ENCODE results near the gene ZNF891. TPM values are rescaled to one million over a fixed set of nuclear protein-coding genes. Genes with fewer than 3 reads are reported as not detected.

Gene ZNF891
- total and polyA plus RNA-seq, 2 of the 4 experiments (the other 2 are of a cell fraction), result 0.26 to 0.36 TPM

DNA sequence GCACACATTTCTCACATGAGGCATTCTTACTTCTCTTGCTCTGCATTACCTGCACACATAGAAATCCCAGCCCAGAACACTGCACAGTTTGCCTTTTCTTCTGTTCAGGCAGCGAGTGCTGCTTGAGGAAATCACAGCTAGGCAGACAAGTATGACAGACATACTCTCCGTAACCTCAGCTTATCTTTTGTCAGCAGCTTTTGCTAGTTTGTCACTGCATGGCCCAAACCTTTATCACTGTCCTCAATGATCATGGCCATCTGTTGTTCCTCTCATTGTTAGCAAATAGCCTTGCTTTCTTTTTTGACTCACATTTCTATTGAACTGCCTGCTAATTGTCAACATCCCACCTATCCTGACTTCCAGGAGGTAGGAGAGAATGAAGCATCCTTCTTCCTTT is 5.7 kb upstream of the ZNF891 start:
- H3K56ac ChIP-seq (ENCODE audit: extremely low read depth, insufficient read depth, low read length), result no peak overlapping the region
- no peak overlapping the region for H2AK9ac ChIP-seq (replicated peaks; ENCODE audit: low read depth, low read length, poor library complexity)
- no peaks in the 10 kb centered on the region for H3K27me3 ChIP-seq (ENCODE audit: control insufficient read depth, insufficient read depth, low read length)
- intact Hi-C loops (cut with micrococcal nuclease), result no loop called here
- H4K8ac ChIP-seq (ENCODE audit: low read depth in 2 of 2, low read length in 2 of 2), result no peak overlapping the region
- H2BK15ac ChIP-seq (ENCODE audit: low read depth, low read length), result no peak overlapping the region
- CTCF ChIA-PET, result no interaction called here
- H3K18ac ChIP-seq (ENCODE audit: low read depth, low read length), result no peak overlapping the region
- no peak overlapping the region for H2BK5ac ChIP-seq (ENCODE audit: low read depth, low read length, poor library complexity, severe bottlenecking)
- H3K79me1 ChIP-seq (ENCODE audit: low read depth in 1 of 2, low read length in 2 of 2), result peaks cover 6 to 14% of the 10 kb centered on the region in 2 experiments; a peak in 2 of 4 replicates
- H4K5ac ChIP-seq (ENCODE audit: low read depth, low read length), result no peak overlapping the region
- H3K14ac ChIP-seq (replicated peaks; ENCODE audit: low read depth, low read length), result no peak overlapping the region
- DNase-seq (no peak), ATAC-seq (ENCODE audit: low read depth) (no peak)
- no peak overlapping the region for H3K9ac ChIP-seq (ENCODE audit: low read depth, low read length)
- H3K4ac ChIP-seq (ENCODE audit: low read depth, low read length), result no peak overlapping the region
- dilution Hi-C loops (cut with HindIII; ENCODE audit: low sequenced_read_pairs, unreplicated experiment), result no loop called here
- no peak overlapping the region for H3K4me3 ChIP-seq (ENCODE audit: insufficient read depth, low read depth, low read length)
- H3K36me3 ChIP-seq (ENCODE audit: control insufficient read depth, insufficient read depth, low read length), result peaks cover 18% of the 10 kb centered on the region
- H2BK20ac ChIP-seq (ENCODE audit: low read depth, low read length), result no peak overlapping the region
- no peak overlapping the region for H3K4me2 ChIP-seq (ENCODE audit: low read depth, low read length)
- H2AK5ac ChIP-seq (ENCODE audit: low read depth, low read length), result no peak overlapping the region
- WGBS, 2 experiments (ENCODE audit: extremely low coverage in 2 of 2, insufficient read length in 1 of 2), result 76% methylated on average over 2 of the region's 2 CpGs; no CpG with 5 or more reads in 1 of the 2 experiments
- H3K23ac ChIP-seq (ENCODE audit: low read depth, low read length), result no peak overlapping the region
- BruUV-seq (replicated peaks), result no TSS peak
- H4K91ac ChIP-seq (ENCODE audit: insufficient read depth, low read depth, low read length), result no peak overlapping the region
- in situ Hi-C loops (cut with MboI; ENCODE audit: low sequenced_read_pairs), result no loop called here
- no peak overlapping the region for H3K27ac ChIP-seq (ENCODE audit: insufficient read depth, low read length)
- no peak overlapping the region for H2BK120ac ChIP-seq (ENCODE audit: low read depth, low read length)
- H4K20me1 ChIP-seq (ENCODE audit: insufficient read depth, low read length), result no peaks in the 10 kb centered on the region
- TF ChIP-seq RCOR1 (IDR thresholded peaks at IDR 0.05; ENCODE audit: insufficient replicate concordance, low read length) (no peak), MAFK (IDR thresholded peaks at IDR 0.05; ENCODE audit: low read depth, low read length) (no peak), RFX5 (IDR thresholded peaks at IDR 0.05; ENCODE audit: low read depth, low read length) (no peak), BHLHE40 (IDR thresholded peaks at IDR 0.05; ENCODE audit: low read depth, low read length) (no peak), CHD1 (IDR thresholded peaks at IDR 0.05; ENCODE audit: low read depth, low read length) (no peak), SMC3 (IDR thresholded peaks at IDR 0.05; ENCODE audit: low read depth, low read length) (no peak), POLR2A (IDR thresholded peaks at IDR 0.05; ENCODE audit: low read depth, low read length) (no peak)
- TF ChIP-seq, protein P1, sequence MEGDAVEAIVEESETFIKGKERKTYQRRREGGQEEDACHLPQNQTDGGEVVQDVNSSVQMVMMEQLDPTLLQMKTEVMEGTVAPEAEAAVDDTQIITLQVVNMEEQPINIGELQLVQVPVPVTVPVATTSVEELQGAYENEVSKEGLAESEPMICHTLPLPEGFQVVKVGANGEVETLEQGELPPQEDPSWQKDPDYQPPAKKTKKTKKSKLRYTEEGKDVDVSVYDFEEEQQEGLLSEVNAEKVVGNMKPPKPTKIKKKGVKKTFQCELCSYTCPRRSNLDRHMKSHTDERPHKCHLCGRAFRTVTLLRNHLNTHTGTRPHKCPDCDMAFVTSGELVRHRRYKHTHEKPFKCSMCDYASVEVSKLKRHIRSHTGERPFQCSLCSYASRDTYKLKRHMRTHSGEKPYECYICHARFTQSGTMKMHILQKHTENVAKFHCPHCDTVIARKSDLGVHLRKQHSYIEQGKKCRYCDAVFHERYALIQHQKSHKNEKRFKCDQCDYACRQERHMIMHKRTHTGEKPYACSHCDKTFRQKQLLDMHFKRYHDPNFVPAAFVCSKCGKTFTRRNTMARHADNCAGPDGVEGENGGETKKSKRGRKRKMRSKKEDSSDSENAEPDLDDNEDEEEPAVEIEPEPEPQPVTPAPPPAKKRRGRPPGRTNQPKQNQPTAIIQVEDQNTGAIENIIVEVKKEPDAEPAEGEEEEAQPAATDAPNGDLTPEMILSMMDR (conservative IDR thresholded peaks at IDR 0.05; ENCODE audit: low read depth, low read length), result no peak
- H3K9me3 ChIP-seq (ENCODE audit: control insufficient read depth, insufficient read depth, low read length), result peaks cover 39% of the 10 kb centered on the region
- no peaks in the 10 kb centered on the region for H3K4me1 ChIP-seq (ENCODE audit: control insufficient read depth, insufficient read depth, low read length)
- no peaks in the 10 kb centered on the region for H3K9me1 ChIP-seq (ENCODE audit: insufficient read depth, low read length)
- no peak overlapping the region for H2AFZ ChIP-seq (replicated peaks; ENCODE audit: low read length, poor library complexity)
- POLR2A ChIA-PET (ENCODE audit: unreplicated experiment), result no interaction called here
